Activated naive CD4-positive, alpha-beta T cell treated with Interleukin-2 at 50 U/mL for 16 hours (primary cell): ENCODE data around the gene PIK3CD.
"Not testable (repeated sequence)": the region's sequence is repeated elsewhere in the genome, so short reads cannot be mapped to it uniquely, and the experiment has no call there.

Experiments used
- DNase-seq: peaks from one replicate; pipeline ENCODE4 v3.0.0-alpha.2; 2020

The PIK3CD gene

GRCh38 chr1:9690440-9691107 lies 39.0 kb downstream of the PIK3CD start:
- DNase-seq, result no peak

GRCh38 chr1:9691108-9691445 lies 39.5 kb downstream of the PIK3CD start:
- no peak for DNase-seq

GRCh38 chr1:9691691-9692090 lies 40.2 kb downstream of the PIK3CD start:
- no peak for DNase-seq

GRCh38 chr1:9696793-9697192 lies 45.3 kb downstream of the PIK3CD start:
- no peak for DNase-seq

GRCh38 chr1:9699361-9699760 lies 47.8 kb downstream of the PIK3CD start:
- DNase-seq, result no peak

GRCh38 chr1:9700340-9700739 lies 48.8 kb downstream of the PIK3CD start:
- DNase-seq, result no peak

- DNase-seq, result no peak
Observed at GRCh38 chr1:9701665-9702064, 50.1 kb downstream of the PIK3CD start.

- DNase-seq, result no peak
Observed at GRCh38 chr1:9703165-9703509, 51.6 kb downstream of the PIK3CD start.

GRCh38 chr1:9703681-9704080 lies 52.1 kb downstream of the PIK3CD start:
- no peak for DNase-seq

- no peak for DNase-seq
Observed at GRCh38 chr1:9705337-9706093, 54.0 kb downstream of the PIK3CD start.

GRCh38 chr1:9706178-9706577 lies 54.6 kb downstream of the PIK3CD start:
- no peak for DNase-seq

- no peak for DNase-seq
Observed at GRCh38 chr1:9710037-9710436, 58.5 kb downstream of the PIK3CD start.

- no peak for DNase-seq
Observed at GRCh38 chr1:9711466-9712020, 60.0 kb downstream of the PIK3CD start.

GRCh38 chr1:9712767-9713166 lies 61.2 kb downstream of the PIK3CD start:
- DNase-seq, result not testable (repeated sequence)

- DNase-seq, result peak; percentile 49
Observed at GRCh38 chr1:9714257-9714718, 62.8 kb downstream of the PIK3CD start.

GRCh38 chr1:9715536-9716226 lies 64.2 kb downstream of the PIK3CD start:
- peak; percentile 56 for DNase-seq

GRCh38 chr1:9716404-9717192 lies 65.1 kb downstream of the PIK3CD start:
- DNase-seq, result peak; percentile 28

- peak; percentile 83 for DNase-seq
Observed at GRCh38 chr1:9717193-9718005, 65.9 kb downstream of the PIK3CD start.

GRCh38 chr1:9718006-9718680 lies 66.6 kb downstream of the PIK3CD start:
- no peak for DNase-seq

- DNase-seq, result no peak
Observed at GRCh38 chr1:9719978-9720722, 68.6 kb downstream of the PIK3CD start.
